Measurements from ENCODE around the gene CEP19.
"Not testable (repeated sequence)": the region's sequence is repeated elsewhere in the genome, so short reads cannot be mapped to it uniquely, and the experiment has no call there.

The CEP19 gene

GRCh38 chr3:196749125-196749524, 37.1 kb upstream of the CEP19 start:
- POLR2A ChIA-PET = no interaction called here
- CTCF ChIA-PET = no interaction called here
- no peak for TF ChIP-seq CTCF (IDR thresholded peaks at IDR 0.05; ENCODE audit: insufficient read depth, low read length, missing control alignments)
- H3K4me3 ChIP-seq (ENCODE audit: low read depth, low read length) = no peak overlapping the region
- DNase-seq (ENCODE audit: low read depth, low spot score) = no peak

DNA sequence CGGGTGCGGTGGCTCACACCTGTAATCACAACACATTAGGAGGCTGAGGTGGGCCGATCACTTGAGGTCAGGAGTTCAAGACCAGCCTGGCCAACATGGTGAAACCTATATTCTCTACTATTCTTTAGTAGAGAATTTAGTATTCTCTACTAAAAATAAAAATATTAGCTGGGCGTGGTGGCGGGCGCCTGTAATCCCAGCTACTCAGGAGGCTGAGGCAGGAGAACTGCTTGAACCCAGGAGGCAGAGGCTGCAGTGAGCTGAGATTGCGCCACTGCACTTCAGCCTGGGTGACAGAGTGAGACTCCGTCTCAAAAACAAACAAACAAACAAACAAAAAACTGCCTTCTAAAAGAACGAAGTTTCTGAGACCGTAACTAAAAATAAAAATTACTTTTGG, 31.5 kb upstream of the CEP19 start:
- H3K4me3 ChIP-seq (ENCODE audit: low read depth, low read length); DNase-seq (ENCODE audit: low read depth, low spot score); CTCF ChIA-PET; POLR2A ChIA-PET: not testable (repeated sequence)

DNA sequence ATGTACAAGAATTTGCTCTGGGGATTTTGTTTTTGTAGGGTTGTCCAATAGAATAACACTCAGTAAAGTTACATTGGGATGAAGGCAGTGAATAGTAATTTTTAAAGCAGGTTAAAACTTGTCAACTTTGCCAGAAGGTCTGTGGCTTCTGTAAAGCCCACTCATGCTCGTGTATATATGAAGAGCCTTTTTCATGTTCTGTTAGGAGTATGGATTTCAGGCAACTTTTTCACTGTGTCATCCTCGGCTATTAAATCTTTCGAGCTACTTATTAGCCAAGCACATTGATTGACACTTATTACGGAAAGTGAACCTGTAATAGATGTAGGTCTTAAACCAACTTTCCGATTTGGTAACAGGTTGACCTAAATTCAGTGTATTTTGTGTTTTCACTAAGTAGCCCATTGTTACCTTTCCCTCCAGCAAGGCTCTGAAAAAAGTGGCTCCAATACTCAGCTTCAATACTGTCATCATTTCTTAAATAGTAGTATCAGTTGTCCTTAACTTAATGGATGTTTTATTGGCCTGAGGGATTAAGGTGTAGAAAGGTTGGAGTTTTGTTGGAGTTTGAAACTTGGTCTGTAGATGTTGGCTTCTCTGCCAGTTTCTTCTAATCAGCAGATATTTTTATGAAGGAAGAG, 29.3 kb upstream of the CEP19 start:
- ChIA-PET POLR2A (interaction anchor here (1.5 kb wide), 1 partner anchor 200 kb away, joined by 6 read pairs; the partner anchor contains the start of gene NCBP2), CTCF (interaction anchor here (1.0 to 1.2 kb wide), 2 partner anchors 133 to 228 kb away, joined by 3 read pairs; partner anchors contain the start of gene PIGZ)
- TF ChIP-seq CTCF (IDR thresholded peaks at IDR 0.05; ENCODE audit: insufficient read depth, low read length, missing control alignments) = no peak

GRCh38 chr3:196740481-196741248, 28.6 kb upstream of the CEP19 start:
- peak overlapping the region; percentile 83 for H3K4me3 ChIP-seq (ENCODE audit: low read depth, low read length)
- TF ChIP-seq CTCF (IDR thresholded peaks at IDR 0.05; ENCODE audit: insufficient read depth, low read length, missing control alignments) = no peak
- CTCF ChIA-PET = interaction anchor here (1.0 to 1.5 kb wide), 4 partner anchors 96 to 238 kb away, joined by 3 to 4 read pairs (median 4); partner anchors contain the start of gene PIGZ
- POLR2A ChIA-PET = interaction anchor here (1.5 to 1.9 kb wide), 2 partner anchors 29 to 201 kb away, joined by 6 to 9 read pairs; partner anchors contain the start of genes CEP19, NCBP2 and PIGX
- DNase-seq (ENCODE audit: low read depth, low spot score) = no peak

More for the DNA sequence above, 29.3 kb upstream of the CEP19 start:
- DNase-seq (ENCODE audit: low read depth, low spot score) = no peak
- peak overlapping the region; percentile 83 for H3K4me3 ChIP-seq (ENCODE audit: low read depth, low read length)

DNA sequence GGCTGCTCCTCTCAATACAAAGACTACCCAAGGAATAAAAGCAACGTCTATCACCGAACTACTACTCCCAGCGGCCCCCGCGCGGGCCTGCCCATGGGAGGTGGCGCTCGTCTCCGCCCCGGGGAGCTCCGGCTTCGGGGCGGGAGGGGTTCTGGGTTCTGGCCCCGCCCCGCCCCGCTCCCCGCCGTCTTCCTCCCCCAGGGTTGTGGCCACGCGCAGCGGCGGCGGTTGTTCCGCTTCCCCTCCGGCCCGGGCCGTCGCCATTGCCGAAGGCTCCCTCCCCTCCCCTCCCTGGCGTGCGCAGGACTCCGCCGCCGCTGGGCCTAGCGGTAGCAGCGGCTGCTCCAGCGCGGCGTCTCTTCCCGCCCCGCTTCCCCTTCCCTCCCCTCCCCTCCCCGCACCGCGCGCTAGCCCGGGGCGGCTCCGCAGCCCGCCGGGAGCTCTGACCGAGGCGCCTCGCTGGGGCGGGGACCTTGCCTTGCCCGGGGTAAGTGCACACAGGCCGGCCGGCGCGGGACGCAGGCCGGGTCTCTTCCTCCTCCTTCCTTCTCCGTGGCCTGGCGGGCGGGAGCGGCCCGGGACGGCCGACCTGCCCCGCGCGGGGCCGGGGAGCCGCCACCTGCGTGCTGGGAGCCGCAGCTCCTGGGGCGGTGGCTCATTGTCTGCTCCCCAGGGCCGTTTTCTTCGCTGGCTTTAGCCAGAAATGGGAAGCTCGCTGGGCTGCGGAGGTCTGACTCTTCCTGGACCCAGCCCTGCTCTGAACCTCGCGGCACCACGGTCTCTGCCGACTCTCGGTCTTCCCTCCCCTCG, 27.8 kb upstream of the CEP19 start, which contains the start of gene PAK2:
TSS of gene PAK2 (plus strand) at position 187 of the 810 bp plus-strand sequence. CDS start 42,790 bp downstream, outside the sequence.
- ChIA-PET POLR2A (interaction anchor here (0.7 to 1.9 kb wide), 3 partner anchors 28 to 328 kb away, joined by 3 to 9 read pairs (median 6); partner anchors contain the start of genes CEP19, NCBP2 and PIGX), CTCF (interaction anchor here (1.1 to 1.5 kb wide), 3 partner anchors 9 to 239 kb away, joined by 3 to 4 read pairs (median 4); no protein-coding TSS in a partner anchor)
- H3K4me3 ChIP-seq (ENCODE audit: low read depth, low read length) = peak within 1 kb of the TSS; percentile 83
- no peak for DNase-seq (ENCODE audit: low read depth, low spot score)
- TF ChIP-seq CTCF (IDR thresholded peaks at IDR 0.05; ENCODE audit: insufficient read depth, low read length, missing control alignments) = no peak

DNA sequence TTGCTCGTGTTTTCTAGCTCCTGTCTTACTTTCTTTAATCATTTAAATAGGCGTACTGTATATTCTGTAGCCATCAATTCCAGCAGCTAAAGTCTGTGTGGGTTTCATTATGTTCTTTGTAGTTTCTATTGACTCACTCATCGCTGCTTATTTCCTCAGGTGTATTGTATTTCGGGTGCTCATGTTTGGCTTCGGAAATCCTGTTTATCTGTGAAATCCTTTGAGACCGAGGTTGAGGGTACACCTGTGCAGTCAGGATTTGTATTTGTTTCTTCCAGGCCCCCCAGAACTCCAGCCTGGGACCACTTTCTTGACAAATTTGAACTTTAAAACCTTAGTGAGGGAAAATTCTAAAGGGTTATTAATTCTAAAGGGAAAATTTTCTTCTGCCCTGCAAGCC, 25.6 kb upstream of the CEP19 start:
- POLR2A ChIA-PET = no interaction called here
- CTCF ChIA-PET = no interaction called here
- no peak for DNase-seq (ENCODE audit: low read depth, low spot score)
- no peak overlapping the region for H3K4me3 ChIP-seq (ENCODE audit: low read depth, low read length)
- no peak for TF ChIP-seq CTCF (IDR thresholded peaks at IDR 0.05; ENCODE audit: insufficient read depth, low read length, missing control alignments)

Measured in AG04449 (cell line).